K562 (cell line): Measurements from ENCODE around the gene STIM1. TPM values are rescaled to one million over a fixed set of nuclear protein-coding genes. Genes with fewer than 3 reads are reported as not detected.

Experiments used
- AFF4 ChIP-seq: sonication (generic); formaldehyde crosslinking; IDR thresholded peaks from 2 replicates; pipeline ENCODE4 v1.8.0; 2023; ENCODE audit warnings: mild to moderate bottlenecking, missing genetic modification reagents
- MYC ChIP-seq, 2 experiments: fragments of 250-450 bp in 1 of 2; sonication (Bioruptor Pico) in 1 of 2; IDR thresholded peaks; 2 replicates each; pipeline versions ENCODE4 v1.5.1 to v1.6.1; 2012 to 2021; ENCODE audit warnings: low read depth in 2 of 2, borderline replicate concordance in 1 of 2, improper control_type of control experiment in 1 of 2, low read length in 1 of 2, mild to moderate bottlenecking in 1 of 2, moderate library complexity in 1 of 2
- ZEB2 ChIP-seq: fragments of 450-650 bp; IDR thresholded peaks from 2 replicates; pipeline ENCODE4 v1.6.1; 2016
- polyA plus RNA-seq, 8 experiments: library from polyadenylated mRNA; depleted of rRNA in 4 of 8; stranded (reverse) in 5 of 8; unstranded in 3 of 8; fragments of >200 nt; fragmentation: Nextera tagmentation in 2 of 8; fragmentation: Illumina TruSeq in 1 of 8; extraction: Ambion mirVana in 2 of 8; extraction: Trizol in 1 of 8; gene quantifications; 2 replicates each; pipeline versions ENCODE4 v1.2.1 to v1.2.3, GENCODE V29; 2011 to 2014; ENCODE audit warnings: inconsistent platforms in 1 of 8, missing spikeins in 1 of 8
- total RNA-seq, 7 experiments: library from RNA; depleted of rRNA in 6 of 7; stranded (reverse); fragments of >200 nt in 6 of 7; fragmentation: Illumina TruSeq in 2 of 7; extraction: Trizol in 2 of 7; gene quantifications; 2 replicates each; pipeline versions ENCODE4 v1.2.1 to v1.2.3, GENCODE V29; 2011 to 2021; ENCODE audit warnings: low replicate concordance in 1 of 7

STIM1 gene
- total and polyA plus RNA-seq, 9 of the 15 experiments (the other 6 are each of a cell fraction or from before 2014, with no cell fraction given): 7.7 to 50.5 (median 22.5) TPM

- peak; percentile 95 for TF ChIP-seq ZEB2
- TF ChIP-seq MYC (IDR thresholded peaks at IDR 0.05; ENCODE audit: low read depth, low read length): peak; percentile 22; the same call in 1 of the 2 replicates
- no peak for TF ChIP-seq MYC (CRISPR knock-in tag; IDR thresholded peaks at IDR 0.05; ENCODE audit: borderline replicate concordance, low read depth)
- no peak for TF ChIP-seq AFF4 (CRISPR knock-in tag)
These were observed 47.3 kb upstream of the STIM1 start, which contains the start of gene PGAP2 (continued) for GRCh38 chr11:3807909-3808860.
